Measurements from ENCODE around the gene PARVB.
A peak's percentile ranks its signal among the peaks of the same experiment; 100 is the strongest.

The PARVB gene

DNA sequence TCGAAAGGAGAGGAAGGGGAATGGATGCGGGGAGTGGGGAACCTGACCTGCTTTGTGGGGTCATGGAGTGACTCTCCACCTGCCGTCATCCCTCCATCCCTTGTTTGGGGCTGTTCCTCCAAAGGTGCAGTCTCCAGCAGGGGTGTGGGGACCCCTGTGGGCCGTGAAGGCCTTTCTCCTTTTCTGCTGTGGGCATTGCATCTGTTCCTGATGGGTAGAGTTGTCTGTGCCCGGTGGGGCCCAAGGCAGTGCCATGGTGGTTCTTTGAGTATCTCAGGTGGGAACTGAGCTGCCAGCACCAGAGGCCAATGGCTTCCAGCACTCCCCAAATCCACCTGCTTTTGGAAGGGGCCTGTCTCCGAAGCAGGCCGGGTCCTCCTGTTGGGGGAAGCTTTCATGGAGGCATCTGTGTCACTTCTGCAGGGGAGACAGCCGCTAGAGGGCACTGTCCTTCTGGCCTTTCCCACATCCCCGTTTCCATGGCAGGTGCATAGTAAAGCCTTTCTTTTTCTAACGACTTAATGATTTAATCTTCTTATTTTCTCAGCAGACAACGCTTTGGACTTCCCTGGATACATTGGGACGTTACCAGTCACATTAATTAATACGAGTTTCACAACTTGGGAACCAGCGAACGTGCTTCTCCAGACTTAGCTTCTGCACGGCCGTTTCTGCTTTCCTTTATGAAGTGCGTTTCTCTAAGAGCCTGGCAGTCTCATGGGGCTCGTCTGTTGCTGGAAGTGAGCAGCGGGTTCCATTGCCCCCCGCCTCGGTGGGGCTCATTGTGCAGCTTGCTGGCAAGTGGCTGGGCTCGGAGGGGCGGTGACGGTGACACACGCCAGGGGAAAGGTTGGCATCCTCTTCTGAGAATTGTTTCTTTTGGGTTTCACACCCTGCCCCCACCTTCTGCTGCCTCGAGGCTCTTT, 57.1 kb downstream of the PARVB start:
- TF ChIP-seq, protein P1, sequence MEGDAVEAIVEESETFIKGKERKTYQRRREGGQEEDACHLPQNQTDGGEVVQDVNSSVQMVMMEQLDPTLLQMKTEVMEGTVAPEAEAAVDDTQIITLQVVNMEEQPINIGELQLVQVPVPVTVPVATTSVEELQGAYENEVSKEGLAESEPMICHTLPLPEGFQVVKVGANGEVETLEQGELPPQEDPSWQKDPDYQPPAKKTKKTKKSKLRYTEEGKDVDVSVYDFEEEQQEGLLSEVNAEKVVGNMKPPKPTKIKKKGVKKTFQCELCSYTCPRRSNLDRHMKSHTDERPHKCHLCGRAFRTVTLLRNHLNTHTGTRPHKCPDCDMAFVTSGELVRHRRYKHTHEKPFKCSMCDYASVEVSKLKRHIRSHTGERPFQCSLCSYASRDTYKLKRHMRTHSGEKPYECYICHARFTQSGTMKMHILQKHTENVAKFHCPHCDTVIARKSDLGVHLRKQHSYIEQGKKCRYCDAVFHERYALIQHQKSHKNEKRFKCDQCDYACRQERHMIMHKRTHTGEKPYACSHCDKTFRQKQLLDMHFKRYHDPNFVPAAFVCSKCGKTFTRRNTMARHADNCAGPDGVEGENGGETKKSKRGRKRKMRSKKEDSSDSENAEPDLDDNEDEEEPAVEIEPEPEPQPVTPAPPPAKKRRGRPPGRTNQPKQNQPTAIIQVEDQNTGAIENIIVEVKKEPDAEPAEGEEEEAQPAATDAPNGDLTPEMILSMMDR (IDR thresholded peaks at IDR 0.05), result peak; percentile 96

DNA sequence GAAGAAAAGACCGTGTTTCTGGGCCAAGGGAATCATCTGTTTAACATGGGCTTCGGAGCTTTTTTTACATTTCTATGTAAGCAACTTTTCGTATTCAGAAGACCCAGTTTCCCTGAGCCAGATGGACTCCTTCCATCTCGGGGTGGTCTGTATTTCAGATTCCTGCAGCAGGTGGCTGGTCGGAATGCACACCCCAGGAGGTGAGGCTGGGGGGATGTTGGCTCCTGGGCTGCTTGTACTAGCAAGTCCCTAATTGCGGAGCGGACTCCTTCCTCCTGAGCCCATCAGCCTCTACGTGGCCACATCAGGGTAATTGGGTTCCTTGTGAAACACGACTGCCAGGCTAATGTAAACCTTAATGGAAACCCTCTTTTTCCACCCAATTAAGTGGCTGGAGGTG, 58.7 kb downstream of the PARVB start:
- TF ChIP-seq, protein P1 (IDR thresholded peaks at IDR 0.05), result no peak

DNA sequence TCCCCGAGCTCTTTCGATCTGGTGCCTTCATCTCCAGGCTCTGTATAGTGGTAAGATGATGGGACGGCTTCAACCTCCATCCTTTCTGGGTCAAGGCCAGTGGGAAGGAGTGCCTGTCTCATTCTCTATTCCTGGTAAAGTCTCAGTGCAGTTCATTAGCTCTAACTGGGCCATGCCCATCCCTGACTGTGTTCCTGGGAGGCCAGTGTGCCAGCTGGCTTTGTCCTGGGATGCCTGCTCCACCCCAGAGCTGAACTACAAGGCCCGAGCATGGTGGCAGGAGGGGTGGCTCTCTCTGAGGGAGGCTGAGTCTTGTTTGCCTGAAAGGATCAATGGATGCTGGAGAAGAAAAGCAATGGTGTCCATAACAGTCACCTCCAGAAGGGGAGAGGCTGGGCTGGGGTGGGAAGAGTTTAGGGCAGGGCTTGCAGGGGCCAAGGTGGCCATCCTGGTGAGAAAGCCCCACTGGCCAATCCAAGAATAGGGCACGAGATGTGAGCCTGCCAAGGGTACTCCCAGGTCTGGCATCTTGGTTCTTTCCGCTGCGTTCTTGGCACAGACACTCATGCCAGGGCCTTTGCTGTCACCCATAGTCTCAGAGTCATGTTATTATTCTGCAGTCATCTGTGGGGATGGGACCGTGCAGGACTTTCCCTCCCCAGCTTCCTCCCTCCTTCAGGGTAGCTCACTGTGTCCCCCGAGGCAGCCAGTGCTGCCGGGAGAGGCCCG, 60.1 kb downstream of the PARVB start:
- TF ChIP-seq, protein P1 (IDR thresholded peaks at IDR 0.05), result no peak

DNA sequence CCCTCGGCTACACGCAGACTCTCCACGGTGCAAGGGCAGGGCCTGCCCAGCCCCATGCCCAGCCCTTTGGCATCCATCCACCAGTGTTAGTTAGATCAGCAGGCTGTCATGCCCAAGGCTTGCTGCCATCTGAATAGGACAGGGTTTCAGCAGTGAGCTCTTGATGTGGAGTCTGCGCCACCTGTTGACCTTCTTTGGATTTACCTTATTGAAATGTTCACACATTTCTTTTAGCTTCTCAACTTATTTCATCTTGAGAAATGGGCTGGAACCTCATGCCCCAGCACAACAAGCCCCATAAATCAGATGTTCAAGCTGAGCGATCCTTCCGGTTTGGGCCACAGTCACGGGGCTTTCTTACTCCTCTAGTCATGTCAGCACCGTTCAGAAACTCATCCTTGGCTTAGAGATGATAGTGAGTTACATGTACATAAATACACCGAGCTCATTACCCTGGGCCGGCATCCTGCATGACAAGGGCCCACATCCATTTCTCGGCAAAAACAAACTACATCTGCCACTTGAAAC, 61.7 kb downstream of the PARVB start:
- TF ChIP-seq, protein P1 (IDR thresholded peaks at IDR 0.05), result peak; percentile 78

DNA sequence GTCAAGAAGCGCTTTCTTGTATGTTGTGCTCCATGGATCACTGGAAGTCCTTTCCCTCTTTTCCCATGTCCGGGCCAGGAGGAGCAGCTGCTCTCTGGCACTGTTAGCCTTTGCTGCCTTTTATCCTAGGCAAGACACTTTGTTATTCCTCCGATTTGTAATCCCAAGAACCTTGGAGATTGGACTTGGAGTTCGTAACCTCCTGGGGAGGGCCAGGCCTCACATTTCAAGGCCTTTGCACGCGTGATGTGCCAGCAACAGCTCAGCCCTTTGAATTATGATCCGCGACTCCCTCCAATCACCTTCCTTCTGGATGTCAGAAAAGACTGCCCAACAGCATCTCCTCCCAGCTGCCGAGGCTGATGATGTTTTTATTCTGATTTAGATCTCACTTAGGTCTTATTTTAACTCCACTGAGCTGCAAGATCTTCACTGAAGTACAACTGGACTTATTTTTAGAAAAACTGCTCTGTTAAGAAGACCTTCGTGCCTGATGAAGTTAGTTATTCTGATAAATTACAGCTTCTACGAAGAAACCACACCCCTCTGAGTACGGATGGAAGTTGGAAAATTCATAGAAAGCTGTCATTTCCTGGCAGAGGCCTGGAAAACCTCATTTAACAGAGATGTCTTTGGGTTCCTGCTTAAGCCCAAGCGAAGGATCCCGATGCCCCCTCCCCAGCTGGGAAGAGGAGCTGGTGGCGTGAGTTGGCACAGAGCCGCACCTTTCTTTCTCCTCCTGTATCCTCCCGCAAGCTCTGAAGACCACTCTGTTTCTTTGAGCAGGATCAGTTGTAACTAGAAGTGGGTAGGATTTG, 62.4 kb downstream of the PARVB start:
- TF ChIP-seq, protein P1 (IDR thresholded peaks at IDR 0.05), result no peak

DNA sequence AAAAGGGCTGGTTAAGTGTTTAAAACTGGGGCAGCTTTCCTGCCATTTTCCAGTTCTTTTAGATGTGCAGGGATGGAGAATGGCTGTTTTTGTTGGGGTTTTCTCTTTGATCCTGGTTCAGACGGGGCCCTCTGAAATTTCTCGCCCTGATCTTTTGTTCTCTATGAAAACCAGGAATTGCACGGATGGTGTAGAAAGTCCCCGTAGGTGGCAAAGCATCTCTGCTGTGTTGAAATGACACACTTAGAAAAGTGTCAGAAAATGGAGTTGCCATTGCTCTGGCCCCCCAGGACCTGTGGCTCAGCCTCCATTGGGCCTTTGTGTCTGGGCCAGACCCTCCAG, 63.0 kb downstream of the PARVB start:
- TF ChIP-seq, protein P1 (IDR thresholded peaks at IDR 0.05), result no peak

DNA sequence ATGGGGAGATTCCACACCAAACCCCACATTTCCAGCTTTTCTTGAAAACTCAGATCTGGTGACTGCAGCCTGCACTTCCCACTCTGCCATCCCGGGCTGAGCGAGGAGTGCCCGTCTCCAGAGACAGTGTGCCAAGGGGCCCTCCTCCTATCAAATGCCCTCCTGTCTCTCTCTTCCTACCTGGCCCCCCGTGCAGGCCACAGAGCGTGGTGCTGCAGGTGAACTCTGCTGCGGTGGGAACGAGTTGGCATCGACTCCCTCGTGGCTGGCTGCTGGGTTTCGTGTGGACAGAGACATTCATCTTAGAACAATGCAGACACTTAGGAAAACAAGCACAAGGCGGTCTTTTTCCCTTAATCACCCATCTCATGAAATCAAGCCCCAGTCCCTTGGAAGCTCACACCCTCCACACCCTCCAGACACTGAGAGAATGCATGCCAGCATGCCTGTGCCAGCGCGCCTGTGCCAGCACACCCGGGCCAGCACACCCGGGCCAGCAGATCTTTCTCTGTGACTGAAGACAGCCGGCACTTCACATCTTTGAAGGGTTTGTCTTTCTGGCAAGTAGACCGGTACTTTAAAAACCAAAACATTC, 65.0 kb downstream of the PARVB start:
- TF ChIP-seq, protein P1 (IDR thresholded peaks at IDR 0.05), result no peak
